Endodermal cell (in vitro differentiated cells): Measurements from ENCODE around the gene TMEM174. TPM values are rescaled to one million over a fixed set of nuclear protein-coding genes. Genes with fewer than 3 reads are reported as not detected.

Source experiments
- DNase-seq: peaks from one replicate; pipeline ENCODE4 v3.0.0-alpha.2; 2017
- H3K27ac ChIP-seq: 2 replicates; pipeline ENCODE4 v1.5.1; 2013; ENCODE audit warnings: mild to moderate bottlenecking, low read depth, low read length, moderate library complexity
- H3K27me3 ChIP-seq: 2 replicates; pipeline ENCODE4 v1.6.1; 2013; ENCODE audit warnings: mild to moderate bottlenecking, low read length, moderate library complexity; ENCODE audit not compliant: insufficient read depth, control insufficient read depth, poor library complexity, severe bottlenecking
- H3K36me3 ChIP-seq: 2 replicates; pipeline ENCODE4 v1.7.0; 2013; ENCODE audit warnings: mild to moderate bottlenecking, low read length, moderate library complexity; ENCODE audit not compliant: control insufficient read depth, insufficient read depth
- H3K4me1 ChIP-seq: one replicate; pipeline ENCODE4 v1.7.0; 2013; ENCODE audit warnings: low read length; ENCODE audit not compliant: control insufficient read depth, insufficient read depth
- H3K4me3 ChIP-seq: 2 replicates; pipeline ENCODE4 v1.5.1; 2013; ENCODE audit warnings: mild to moderate bottlenecking, low read length, moderate library complexity
- H3K9ac ChIP-seq: 2 replicates; pipeline ENCODE4 v1.6.1; 2013; ENCODE audit warnings: mild to moderate bottlenecking, low read length, moderate library complexity; ENCODE audit not compliant: poor library complexity, severe bottlenecking; ENCODE audit errors: extremely low read depth
- H3K9me3 ChIP-seq: 2 replicates; pipeline ENCODE4 v1.6.1; 2013; ENCODE audit warnings: mild to moderate bottlenecking, low read length, moderate library complexity; ENCODE audit not compliant: control insufficient read depth
- H3K27ac Mint-ChIP-seq: 2 replicates; pipeline ENCODE4 v1.8.0; 2020; ENCODE audit warnings: mixed read lengths
- H3K27me3 Mint-ChIP-seq: 2 replicates; pipeline ENCODE4 v1.8.0; 2021; ENCODE audit warnings: mild to moderate bottlenecking, mixed read lengths; ENCODE audit not compliant: insufficient read depth
- H3K36me3 Mint-ChIP-seq: 2 replicates; pipeline ENCODE4 v1.8.0; 2020; ENCODE audit warnings: low read depth, mixed read lengths
- H3K4me1 Mint-ChIP-seq: 2 replicates; pipeline ENCODE4 v1.8.0; 2020; ENCODE audit warnings: mixed read lengths
- H3K4me3 Mint-ChIP-seq: 2 replicates; pipeline ENCODE4 v1.8.0; 2020; ENCODE audit warnings: mild to moderate bottlenecking, moderate library complexity, mixed read lengths
- H3K9me3 Mint-ChIP-seq: 2 replicates; pipeline ENCODE4 v1.8.0; 2020; ENCODE audit warnings: mild to moderate bottlenecking, mixed read lengths
- CTCF ChIP-seq: fragments of 200-600 bp; sonication (generic); conservative IDR thresholded peaks from 2 replicates; pipeline ENCODE4 v1.5.0; 2021; ENCODE audit warnings: antibody characterized with exemption, mild to moderate bottlenecking
- WGBS, 2 experiments: methylation state at CpG; one replicate each; pipeline versions ENCODE4 v1.1.5 to v1.1.7; 2013; ENCODE audit warnings: missing lambda C conversion rate in 2 of 2, mixed read lengths in 1 of 2; ENCODE audit not compliant: insufficient coverage in 1 of 2, insufficient read length in 1 of 2; 5-methylcytosine and 5-hydroxymethylcytosine counted together
- total RNA-seq, 2 donors: library from RNA; stranded (reverse); fragmentation: NEBNext Ultra II Directional in 1 of 2; extraction: Animal tissue kit (Norgen Biotek cat#: 25700) in 1 of 2; gene quantifications; 2 replicates in 1 of 2; 3 replicates in 1 of 2; pipeline ENCODE4 v1.2.1, GENCODE V29; 2021

Gene TMEM174
- total RNA-seq, 2 donors from 2014 or later = not detected

- Histone ChIP-seq H3K4me1 (peaks cover 3% of the 10 kb centered on the region), H3K27me3 (peaks cover 51% of the 10 kb centered on the region), H3K4me3 (no peak overlapping the region), H3K27ac (no peak overlapping the region), H3K9me3 (no peaks in the 10 kb centered on the region), H3K9ac (no peak overlapping the region), H3K36me3 (no peaks in the 10 kb centered on the region)
- 69 to 85% methylated on average over 4 to 6 of the region's 6 CpGs for WGBS, 2 experiments
- H3K27me3 Mint-ChIP-seq = peaks cover 82% of the 10 kb centered on the region
- peak; percentile 60 for DNase-seq
- no peak overlapping the region for H3K4me3 Mint-ChIP-seq
- H3K4me1 Mint-ChIP-seq = peaks cover 23% of the 10 kb centered on the region
- H3K9me3 Mint-ChIP-seq = peaks cover 22% of the 10 kb centered on the region
- no peaks in the 10 kb centered on the region for H3K36me3 Mint-ChIP-seq
- no peak for TF ChIP-seq CTCF
- no peak overlapping the region for H3K27ac Mint-ChIP-seq
Observed at GRCh38 chr5:73213566-73213998, 40.6 kb downstream of the TMEM174 start.

GRCh38 chr5:73214306-73214705, 41.3 kb downstream of the TMEM174 start:
- DNase-seq = no peak
- peaks cover 3% of the 10 kb centered on the region for H3K4me1 ChIP-seq
- H3K27me3 ChIP-seq = peaks cover 56% of the 10 kb centered on the region
- peaks cover 23% of the 10 kb centered on the region for H3K4me1 Mint-ChIP-seq
- H3K36me3 ChIP-seq = no peaks in the 10 kb centered on the region
- no peak overlapping the region for H3K9ac ChIP-seq
- no peak overlapping the region for H3K27ac ChIP-seq
- no peaks in the 10 kb centered on the region for H3K36me3 Mint-ChIP-seq
- H3K27me3 Mint-ChIP-seq = peaks cover 81% of the 10 kb centered on the region
- no peak overlapping the region for H3K4me3 ChIP-seq
- no peak overlapping the region for H3K27ac Mint-ChIP-seq
- H3K4me3 Mint-ChIP-seq = no peak overlapping the region
- H3K9me3 ChIP-seq = no peaks in the 10 kb centered on the region
- H3K9me3 Mint-ChIP-seq = peaks cover 15% of the 10 kb centered on the region
- 39 to 40% methylated on average over 4 of the region's 4 CpGs for WGBS, 2 experiments
- no peak for TF ChIP-seq CTCF

GRCh38 chr5:73214996-73215395, 42.0 kb downstream of the TMEM174 start:
- Mint-ChIP-seq H3K4me1 (peaks cover 23% of the 10 kb centered on the region), H3K9me3 (peaks cover 9% of the 10 kb centered on the region), H3K36me3 (no peaks in the 10 kb centered on the region), H3K27me3 (peaks cover 80% of the 10 kb centered on the region), H3K4me3 (peak overlapping the region; percentile 52), H3K27ac (no peak overlapping the region)
- Histone ChIP-seq H3K27ac (no peak overlapping the region), H3K27me3 (peaks cover 56% of the 10 kb centered on the region), H3K9me3 (no peaks in the 10 kb centered on the region), H3K4me1 (peaks cover 3% of the 10 kb centered on the region), H3K4me3 (peak overlapping the region; percentile 75), H3K36me3 (no peaks in the 10 kb centered on the region), H3K9ac (no peak overlapping the region)
- WGBS, 2 experiments = 19 to 20% methylated on average over 4 to 6 of the region's 6 CpGs
- DNase-seq = peak; percentile 65
- no peak for TF ChIP-seq CTCF
